ENCODE data around the gene GDF7. TPM values are rescaled to one million over a fixed set of nuclear protein-coding genes. Genes with fewer than 3 reads are reported as not detected.

GDF7 gene
- polyA plus RNA-seq, 3 donors = 1.9 to 4.0 (median 3.8) TPM

- DNase-seq (ENCODE audit: low read depth in 3 of 3, low spot score in 2 of 3) = no peak
Observed at GRCh38 chr2:20627712-20628380, 39.1 kb upstream of the GDF7 start.

GRCh38 chr2:20629181-20629580 lies 37.8 kb upstream of the GDF7 start:
- no peak for DNase-seq (ENCODE audit: low read depth in 3 of 3, low spot score in 2 of 3)

GRCh38 chr2:20629581-20630171 lies 37.3 kb upstream of the GDF7 start:
- DNase-seq (ENCODE audit: low read depth in 3 of 3, low spot score in 2 of 3) = no peak

- DNase-seq (ENCODE audit: low read depth in 3 of 3, low spot score in 2 of 3) = no peak
Observed at GRCh38 chr2:20630967-20631366, 36.0 kb upstream of the GDF7 start.

GRCh38 chr2:20631617-20632307 lies 35.2 kb upstream of the GDF7 start:
- DNase-seq (ENCODE audit: low read depth in 3 of 3, low spot score in 2 of 3) = no peak

- no peak for DNase-seq (ENCODE audit: low read depth in 3 of 3, low spot score in 2 of 3)
Observed at GRCh38 chr2:20632446-20632990, 34.4 kb upstream of the GDF7 start.

- no peak for DNase-seq (ENCODE audit: low read depth in 3 of 3, low spot score in 2 of 3)
Observed at GRCh38 chr2:20633001-20633400, 33.9 kb upstream of the GDF7 start.

- no peak for DNase-seq (ENCODE audit: low read depth in 3 of 3, low spot score in 2 of 3)
Observed at GRCh38 chr2:20633794-20634506, 33.0 kb upstream of the GDF7 start.

- no peak for DNase-seq (ENCODE audit: low read depth in 3 of 3, low spot score in 2 of 3)
Observed at GRCh38 chr2:20634507-20635112, 32.3 kb upstream of the GDF7 start.

- DNase-seq (ENCODE audit: low read depth in 3 of 3, low spot score in 2 of 3) = no peak
Observed at GRCh38 chr2:20635113-20635510, 31.8 kb upstream of the GDF7 start.

- DNase-seq (ENCODE audit: low read depth in 3 of 3, low spot score in 2 of 3) = no peak
Observed at GRCh38 chr2:20635675-20636584, 31.0 kb upstream of the GDF7 start.

GRCh38 chr2:20637147-20637546 lies 29.8 kb upstream of the GDF7 start:
- DNase-seq (ENCODE audit: low read depth in 3 of 3, low spot score in 2 of 3) = no peak

GRCh38 chr2:20638014-20638413 lies 28.9 kb upstream of the GDF7 start:
- no peak for DNase-seq (ENCODE audit: low read depth in 3 of 3, low spot score in 2 of 3)

- no peak for DNase-seq (ENCODE audit: low read depth in 3 of 3, low spot score in 2 of 3)
Observed at GRCh38 chr2:20638646-20639430, 28.1 kb upstream of the GDF7 start.

GRCh38 chr2:20640411-20641122 lies 26.4 kb upstream of the GDF7 start:
- no peak for DNase-seq (ENCODE audit: low read depth in 3 of 3, low spot score in 2 of 3)

- no peak for DNase-seq (ENCODE audit: low read depth in 3 of 3, low spot score in 2 of 3)
Observed at GRCh38 chr2:20641123-20641985, 25.6 kb upstream of the GDF7 start.
